GM20000 (cell line): Measurements from ENCODE around the gene REPS2.

Experiments
- DNase-seq: peaks from one replicate; pipeline ENCODE4 v3.0.0; 2012; ENCODE audit warnings: low spot score
- TF ChIP-seq, protein P1 (sequence below): IDR thresholded peaks from 2 replicates; pipeline ENCODE4 v1.5.1; 2012; ENCODE audit warnings: mild to moderate bottlenecking, control low read depth; ENCODE audit errors: extremely low read depth, missing control alignments

The REPS2 gene

DNA sequence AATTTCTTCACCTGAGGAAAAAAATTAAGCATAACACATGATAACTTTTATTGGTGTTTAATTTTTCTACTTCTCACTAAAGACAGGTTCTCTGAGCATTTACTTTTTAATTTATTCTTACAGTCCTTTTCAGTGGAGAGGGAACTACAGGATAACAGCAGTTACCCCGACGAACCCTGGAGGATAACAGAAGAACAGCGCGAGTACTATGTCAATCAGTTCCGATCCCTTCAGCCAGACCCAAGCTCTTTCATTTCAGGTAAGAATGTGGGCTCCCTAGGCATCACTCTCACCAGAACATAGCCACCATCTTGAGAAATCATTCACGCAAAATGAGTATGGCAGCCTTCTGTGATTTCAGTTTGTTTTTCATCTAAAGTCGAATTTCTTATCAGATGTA is 100.8 kb downstream of the REPS2 start:
- TF ChIP-seq, protein P1, sequence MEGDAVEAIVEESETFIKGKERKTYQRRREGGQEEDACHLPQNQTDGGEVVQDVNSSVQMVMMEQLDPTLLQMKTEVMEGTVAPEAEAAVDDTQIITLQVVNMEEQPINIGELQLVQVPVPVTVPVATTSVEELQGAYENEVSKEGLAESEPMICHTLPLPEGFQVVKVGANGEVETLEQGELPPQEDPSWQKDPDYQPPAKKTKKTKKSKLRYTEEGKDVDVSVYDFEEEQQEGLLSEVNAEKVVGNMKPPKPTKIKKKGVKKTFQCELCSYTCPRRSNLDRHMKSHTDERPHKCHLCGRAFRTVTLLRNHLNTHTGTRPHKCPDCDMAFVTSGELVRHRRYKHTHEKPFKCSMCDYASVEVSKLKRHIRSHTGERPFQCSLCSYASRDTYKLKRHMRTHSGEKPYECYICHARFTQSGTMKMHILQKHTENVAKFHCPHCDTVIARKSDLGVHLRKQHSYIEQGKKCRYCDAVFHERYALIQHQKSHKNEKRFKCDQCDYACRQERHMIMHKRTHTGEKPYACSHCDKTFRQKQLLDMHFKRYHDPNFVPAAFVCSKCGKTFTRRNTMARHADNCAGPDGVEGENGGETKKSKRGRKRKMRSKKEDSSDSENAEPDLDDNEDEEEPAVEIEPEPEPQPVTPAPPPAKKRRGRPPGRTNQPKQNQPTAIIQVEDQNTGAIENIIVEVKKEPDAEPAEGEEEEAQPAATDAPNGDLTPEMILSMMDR = no peak
- DNase-seq = no peak

DNA sequence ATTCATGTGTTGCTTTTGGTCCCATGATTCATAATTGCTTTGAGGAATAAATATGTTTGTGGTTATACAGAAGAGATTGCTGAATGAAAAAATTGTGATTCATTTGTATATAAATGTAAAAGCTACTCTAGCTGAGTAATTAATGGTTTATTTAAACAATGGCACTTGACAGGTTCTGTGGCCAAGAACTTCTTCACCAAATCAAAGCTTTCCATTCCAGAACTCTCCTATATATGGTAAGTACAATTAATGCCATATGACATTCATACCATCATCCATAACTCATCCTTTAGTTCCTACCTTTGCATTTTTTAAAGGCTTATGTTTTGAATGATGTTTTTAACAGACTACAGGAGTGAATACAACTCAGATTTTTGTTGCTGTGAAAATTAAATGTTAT is 105.8 kb downstream of the REPS2 start:
- no peak for DNase-seq
- TF ChIP-seq, protein P1 = no peak

- no peak for DNase-seq
- TF ChIP-seq, protein P1 = no peak
Measured at GRCh38 chrX:17052793-17053192, 106.3 kb downstream of the REPS2 start.

DNA sequence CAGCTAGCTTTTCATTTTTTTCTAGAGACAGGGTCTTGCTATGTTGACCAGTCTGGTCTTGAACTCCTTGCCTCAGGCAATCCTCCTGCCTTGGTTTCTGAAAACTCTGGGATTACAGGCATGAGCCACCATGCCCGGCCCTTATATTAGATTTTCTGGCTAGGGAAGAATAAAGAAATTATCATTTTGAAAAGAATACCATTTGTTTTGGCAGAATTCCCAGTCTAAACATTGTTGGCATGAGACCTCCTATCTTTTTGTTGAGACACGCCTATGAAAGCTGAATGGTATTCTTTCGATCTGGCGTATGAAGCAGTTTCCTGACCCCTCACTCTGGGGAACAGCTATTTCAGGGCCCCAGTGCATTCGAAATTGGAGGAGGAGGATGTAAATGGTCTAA is 107.0 kb downstream of the REPS2 start:
- TF ChIP-seq, protein P1 = no peak
- no peak for DNase-seq

DNA sequence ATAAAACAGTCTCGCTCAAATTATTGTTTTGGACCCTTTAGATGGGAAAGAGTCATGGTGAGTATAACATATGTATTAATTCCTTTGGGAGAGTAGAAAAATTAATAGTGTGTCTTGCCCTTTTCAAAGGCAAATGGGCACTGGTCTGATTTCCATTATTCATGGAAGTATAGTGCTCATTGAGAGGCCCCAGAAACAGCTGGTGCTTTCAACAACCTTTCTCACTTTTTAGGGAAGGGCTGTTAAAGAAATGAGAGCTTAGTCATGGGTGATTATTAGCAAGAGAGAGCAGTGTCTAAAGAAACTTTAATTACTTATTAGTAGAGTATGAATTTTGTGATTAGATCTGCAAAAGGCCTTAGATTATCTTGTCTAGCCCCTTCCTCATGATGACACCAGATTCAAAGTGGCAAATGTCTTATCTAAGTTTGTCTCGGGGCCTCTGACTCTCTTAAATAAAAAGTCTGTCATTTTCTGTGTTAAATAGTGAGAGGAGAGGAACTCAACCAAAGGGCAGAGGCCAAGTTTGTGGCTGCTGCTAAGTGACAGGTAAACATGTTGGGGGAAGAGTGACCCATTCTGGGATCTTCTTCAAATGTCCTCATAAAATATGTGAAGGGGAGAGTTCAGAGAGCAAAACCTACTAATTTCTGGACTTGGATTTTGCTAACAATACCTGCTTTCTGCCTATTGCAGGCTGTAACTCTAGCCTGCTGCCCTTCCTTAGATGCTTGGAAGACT is 110.6 kb downstream of the REPS2 start:
- TF ChIP-seq, protein P1 = no peak
- no peak for DNase-seq

GRCh38 chrX:17062065-17062464 is 115.6 kb downstream of the REPS2 start:
- TF ChIP-seq, protein P1 = no peak
- DNase-seq = no peak

DNA sequence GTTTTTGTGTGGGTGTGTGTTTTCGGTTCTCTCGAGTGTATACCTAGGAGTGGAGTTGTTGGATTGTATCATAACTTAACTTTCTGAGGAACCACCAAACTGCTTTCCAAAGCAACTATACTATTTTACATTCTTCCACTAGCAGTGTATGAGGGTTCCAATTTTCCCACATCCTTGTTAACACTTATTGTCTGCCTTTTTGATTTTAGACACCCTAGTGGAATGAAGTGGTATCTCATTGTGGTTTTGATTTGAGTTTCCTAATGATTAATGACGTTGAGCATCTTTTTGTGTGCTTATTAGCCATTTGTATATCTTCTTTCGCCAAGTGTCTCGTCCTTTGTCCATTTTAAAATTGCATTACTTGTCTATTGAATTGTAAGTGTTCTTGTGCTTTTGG is 118.6 kb downstream of the REPS2 start:
- TF ChIP-seq, protein P1 = no peak
- no peak for DNase-seq
